Astrocyte of the cerebellum (primary cell): Measurements from ENCODE around the gene YKT6.

Experiments used
- DNase-seq: peaks from one replicate; pipeline ENCODE4 v3.0.0-alpha.2; 2011; ENCODE audit warnings: low read depth
- H3K4me3 ChIP-seq: 2 replicates; pipeline ENCODE4 v1.5.1; 2011; ENCODE audit warnings: mild to moderate bottlenecking, low read depth, low read length, moderate library complexity
- in situ Hi-C: cut with HindIII; loops from 2 replicates; pipeline ENCODE4 v1.10.0; 2017; ENCODE audit warnings: low sequenced_read_pairs
- TF ChIP-seq, protein P1 (sequence below): IDR thresholded peaks from 2 replicates; pipeline ENCODE4 v1.5.1; 2012; ENCODE audit warnings: low read length, low read depth, moderate library complexity, mild to moderate bottlenecking; ENCODE audit errors: missing control alignments

The YKT6 gene

GRCh38 chr7:44217852-44218402 is 17.1 kb downstream of the YKT6 start:
- in situ Hi-C loops: no loop called here

GRCh38 chr7:44218418-44219201 is 17.8 kb downstream of the YKT6 start:
- TF ChIP-seq, protein P1, sequence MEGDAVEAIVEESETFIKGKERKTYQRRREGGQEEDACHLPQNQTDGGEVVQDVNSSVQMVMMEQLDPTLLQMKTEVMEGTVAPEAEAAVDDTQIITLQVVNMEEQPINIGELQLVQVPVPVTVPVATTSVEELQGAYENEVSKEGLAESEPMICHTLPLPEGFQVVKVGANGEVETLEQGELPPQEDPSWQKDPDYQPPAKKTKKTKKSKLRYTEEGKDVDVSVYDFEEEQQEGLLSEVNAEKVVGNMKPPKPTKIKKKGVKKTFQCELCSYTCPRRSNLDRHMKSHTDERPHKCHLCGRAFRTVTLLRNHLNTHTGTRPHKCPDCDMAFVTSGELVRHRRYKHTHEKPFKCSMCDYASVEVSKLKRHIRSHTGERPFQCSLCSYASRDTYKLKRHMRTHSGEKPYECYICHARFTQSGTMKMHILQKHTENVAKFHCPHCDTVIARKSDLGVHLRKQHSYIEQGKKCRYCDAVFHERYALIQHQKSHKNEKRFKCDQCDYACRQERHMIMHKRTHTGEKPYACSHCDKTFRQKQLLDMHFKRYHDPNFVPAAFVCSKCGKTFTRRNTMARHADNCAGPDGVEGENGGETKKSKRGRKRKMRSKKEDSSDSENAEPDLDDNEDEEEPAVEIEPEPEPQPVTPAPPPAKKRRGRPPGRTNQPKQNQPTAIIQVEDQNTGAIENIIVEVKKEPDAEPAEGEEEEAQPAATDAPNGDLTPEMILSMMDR: peak; percentile 7
- no peak overlapping the region for H3K4me3 ChIP-seq
- no peak for DNase-seq
- in situ Hi-C loops: no loop called here

More at GRCh38 chr7:44217852-44218402, 17.1 kb downstream of the YKT6 start:
- TF ChIP-seq, protein P1: no peak
- H3K4me3 ChIP-seq: no peak overlapping the region
- no peak for DNase-seq

GRCh38 chr7:44219371-44220045 is 18.7 kb downstream of the YKT6 start:
- in situ Hi-C loops: no loop called here
- TF ChIP-seq, protein P1: no peak
- DNase-seq: no peak
- H3K4me3 ChIP-seq: no peak overlapping the region

DNA sequence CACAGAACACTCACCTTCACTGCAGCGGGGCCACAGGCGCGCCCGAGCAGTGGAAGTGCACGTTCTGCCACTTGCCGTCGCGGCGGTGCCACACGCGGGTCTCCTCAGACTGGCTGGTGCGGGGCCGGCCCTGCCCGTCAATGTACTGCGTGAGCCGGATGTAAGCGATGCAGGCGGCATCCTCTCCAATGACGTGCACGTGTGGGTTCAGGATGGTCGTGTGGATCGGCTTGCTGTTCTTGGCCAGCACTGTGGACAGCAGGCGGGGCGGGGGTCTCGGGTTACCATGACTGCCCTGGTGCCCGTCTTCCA is 19.2 kb downstream of the YKT6 start:
- DNase-seq: no peak
- TF ChIP-seq, protein P1: no peak
- in situ Hi-C loops: no loop called here
- no peak overlapping the region for H3K4me3 ChIP-seq

GRCh38 chr7:44220358-44221112 is 19.8 kb downstream of the YKT6 start:
- TF ChIP-seq, protein P1: no peak
- no peak for DNase-seq
- in situ Hi-C loops: no loop called here
- H3K4me3 ChIP-seq: no peak overlapping the region

DNA sequence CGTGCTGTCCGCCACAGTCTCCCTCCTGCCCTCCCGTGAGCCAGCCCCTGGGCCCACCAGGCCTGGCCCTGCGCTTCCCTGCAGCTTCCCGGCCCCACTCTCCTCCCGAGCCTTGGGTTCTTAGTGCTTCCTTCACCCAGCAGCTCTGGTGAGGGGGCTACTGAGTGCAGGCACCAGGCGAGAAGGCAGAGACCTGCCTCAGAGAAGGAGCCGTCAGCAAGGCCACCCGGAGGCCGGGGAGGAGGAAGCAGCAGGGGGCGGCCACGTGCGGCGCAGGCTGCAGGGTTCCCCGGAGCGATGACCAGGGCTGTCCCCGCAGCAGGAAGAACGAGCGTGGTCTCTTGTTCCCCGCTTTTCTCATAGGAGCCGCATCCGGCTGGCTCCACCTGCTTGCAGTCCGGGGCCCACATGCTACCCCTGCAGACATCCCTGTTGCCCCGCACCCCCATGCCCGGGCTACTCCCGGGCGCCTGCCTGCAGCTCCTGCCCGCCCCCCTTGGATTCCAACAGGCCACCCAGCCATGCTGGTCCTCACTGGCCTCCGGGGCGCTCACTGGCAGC is 20.5 kb downstream of the YKT6 start:
- in situ Hi-C loops: no loop called here
- TF ChIP-seq, protein P1: no peak
- DNase-seq: no peak
- no peak overlapping the region for H3K4me3 ChIP-seq
